ENCODE results near the gene ADRB1.

DNA sequence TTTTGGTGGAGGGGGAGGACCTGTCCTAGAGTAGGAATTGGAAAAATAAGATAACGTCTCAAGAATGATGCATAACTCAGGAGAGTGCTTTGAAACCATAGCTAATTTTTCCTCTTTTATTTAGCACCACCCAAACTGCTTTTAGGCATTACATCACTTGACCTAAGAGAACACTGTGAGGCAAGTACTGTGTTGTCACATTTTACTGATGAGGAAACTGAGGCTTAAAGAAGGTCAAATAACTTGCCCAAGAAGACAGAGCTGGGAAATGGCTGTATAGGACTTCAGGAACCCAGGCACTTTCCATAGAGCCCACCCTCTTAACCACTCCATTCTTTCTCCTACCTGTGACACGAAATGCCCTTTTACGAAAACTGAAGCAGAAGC lies 21.4 kb downstream of the ADRB1 start:
- TF ChIP-seq, protein P1, sequence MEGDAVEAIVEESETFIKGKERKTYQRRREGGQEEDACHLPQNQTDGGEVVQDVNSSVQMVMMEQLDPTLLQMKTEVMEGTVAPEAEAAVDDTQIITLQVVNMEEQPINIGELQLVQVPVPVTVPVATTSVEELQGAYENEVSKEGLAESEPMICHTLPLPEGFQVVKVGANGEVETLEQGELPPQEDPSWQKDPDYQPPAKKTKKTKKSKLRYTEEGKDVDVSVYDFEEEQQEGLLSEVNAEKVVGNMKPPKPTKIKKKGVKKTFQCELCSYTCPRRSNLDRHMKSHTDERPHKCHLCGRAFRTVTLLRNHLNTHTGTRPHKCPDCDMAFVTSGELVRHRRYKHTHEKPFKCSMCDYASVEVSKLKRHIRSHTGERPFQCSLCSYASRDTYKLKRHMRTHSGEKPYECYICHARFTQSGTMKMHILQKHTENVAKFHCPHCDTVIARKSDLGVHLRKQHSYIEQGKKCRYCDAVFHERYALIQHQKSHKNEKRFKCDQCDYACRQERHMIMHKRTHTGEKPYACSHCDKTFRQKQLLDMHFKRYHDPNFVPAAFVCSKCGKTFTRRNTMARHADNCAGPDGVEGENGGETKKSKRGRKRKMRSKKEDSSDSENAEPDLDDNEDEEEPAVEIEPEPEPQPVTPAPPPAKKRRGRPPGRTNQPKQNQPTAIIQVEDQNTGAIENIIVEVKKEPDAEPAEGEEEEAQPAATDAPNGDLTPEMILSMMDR (IDR thresholded peaks at IDR 0.05; ENCODE audit: poor library complexity) = no peak
- no peak for TF ChIP-seq EZH2 (IDR thresholded peaks at IDR 0.05; ENCODE audit: borderline replicate concordance)

Measured in hepatocyte (in vitro differentiated cells).